Measurements from ENCODE around the gene SEC14L1. TPM values are rescaled to one million over a fixed set of nuclear protein-coding genes. Genes with fewer than 3 reads are reported as not detected.
"Not testable (repeated sequence)": the region's sequence is repeated elsewhere in the genome, so short reads cannot be mapped to it uniquely, and the experiment has no call there.

Gene SEC14L1
- total RNA-seq, 4 donors from 2014 or later: 18.2 to 187 (median 46.5) TPM

- Histone ChIP-seq H3K36me3 (peaks cover 0 to 28% (median 0%) of the 10 kb centered on the region in 3 donors), H3K4me3 (no peak overlapping the region), H3K27me3 (no peaks in the 10 kb centered on the region), H3K27ac (peak overlapping the region in 3 of 4 donors; percentile 28 to 44 (median 42)), H3K4me1 (peaks cover 0 to 33% (median 10%) of the 10 kb centered on the region in 4 donors), H3K9me3 (no peaks in the 10 kb centered on the region)
- no peak for TF ChIP-seq CTCF (IDR thresholded peaks at IDR 0.05)
- no peak for DNase-seq
These were observed 8.3 kb downstream of the SEC14L1 start for GRCh38 chr17:77148940-77149510.

- Histone ChIP-seq H3K4me1 (peaks cover 0 to 29% (median 10%) of the 10 kb centered on the region in 4 donors), H3K9me3 (no peaks in the 10 kb centered on the region), H3K36me3 (peaks cover 0 to 22% (median 0%) of the 10 kb centered on the region in 3 donors), H3K27ac (no peak overlapping the region), H3K4me3 (no peak overlapping the region), H3K27me3 (no peaks in the 10 kb centered on the region)
- TF ChIP-seq CTCF (IDR thresholded peaks at IDR 0.05) (no peak), POLR2A (IDR thresholded peaks at IDR 0.05) (no peak)
- no peak for DNase-seq
These were observed 9.4 kb downstream of the SEC14L1 start for GRCh38 chr17:77150196-77150595.

- peaks cover 0 to 24% (median 4%) of the 10 kb centered on the region in 4 donors for H3K4me1 ChIP-seq
- no peaks in the 10 kb centered on the region for H3K27me3 ChIP-seq
- no peak for DNase-seq
- no peak overlapping the region for H3K27ac ChIP-seq
- TF ChIP-seq CTCF (IDR thresholded peaks at IDR 0.05): no peak
- no peak for TF ChIP-seq POLR2A (IDR thresholded peaks at IDR 0.05)
- H3K9me3 ChIP-seq: no peaks in the 10 kb centered on the region
- H3K4me3 ChIP-seq: no peak overlapping the region
- H3K36me3 ChIP-seq: peaks cover 0 to 22% (median 0%) of the 10 kb centered on the region in 3 donors
These were observed 10.4 kb downstream of the SEC14L1 start for GRCh38 chr17:77151186-77151585.

- not testable (repeated sequence) for H3K9me3 ChIP-seq, H3K27ac ChIP-seq, H3K4me3 ChIP-seq, H3K27me3 ChIP-seq, DNase-seq
- peaks cover 0 to 23% (median 0%) of the 10 kb centered on the region in 4 donors for H3K4me1 ChIP-seq
- H3K36me3 ChIP-seq: peaks cover 0 to 22% (median 0%) of the 10 kb centered on the region in 3 donors
These were observed 11.3 kb downstream of the SEC14L1 start for GRCh38 chr17:77152056-77152455.

DNA sequence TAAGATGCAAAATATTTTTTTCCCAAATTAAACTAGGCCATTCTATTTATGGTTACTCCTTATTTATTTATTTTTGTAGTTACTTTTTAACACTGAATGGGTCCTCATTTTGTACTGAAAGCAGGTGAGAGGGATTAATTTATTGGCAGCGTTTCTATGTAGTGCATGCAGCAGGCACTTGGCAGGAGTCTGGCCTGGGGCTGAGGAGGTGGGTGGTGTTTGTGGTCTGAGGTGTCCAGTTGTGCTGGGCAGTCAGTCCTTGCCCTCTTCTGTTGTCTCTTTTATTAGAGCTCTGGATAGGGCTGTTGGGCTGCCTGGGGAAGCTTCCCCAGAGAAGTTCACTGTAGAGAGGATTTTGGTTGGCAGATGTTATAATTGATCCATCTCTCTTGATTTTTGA is 12.7 kb downstream of the SEC14L1 start:
- DNase-seq: no peak
- Histone ChIP-seq H3K4me3 (no peak overlapping the region), H3K27ac (no peak overlapping the region), H3K4me1 (peaks cover 0 to 19% (median 0%) of the 10 kb centered on the region in 4 donors), H3K9me3 (no peaks in the 10 kb centered on the region), H3K36me3 (peaks cover 0 to 10% (median 0%) of the 10 kb centered on the region in 3 donors), H3K27me3 (no peaks in the 10 kb centered on the region)
- no peak for TF ChIP-seq CTCF (IDR thresholded peaks at IDR 0.05)
- no peak for TF ChIP-seq POLR2A (IDR thresholded peaks at IDR 0.05)

DNA sequence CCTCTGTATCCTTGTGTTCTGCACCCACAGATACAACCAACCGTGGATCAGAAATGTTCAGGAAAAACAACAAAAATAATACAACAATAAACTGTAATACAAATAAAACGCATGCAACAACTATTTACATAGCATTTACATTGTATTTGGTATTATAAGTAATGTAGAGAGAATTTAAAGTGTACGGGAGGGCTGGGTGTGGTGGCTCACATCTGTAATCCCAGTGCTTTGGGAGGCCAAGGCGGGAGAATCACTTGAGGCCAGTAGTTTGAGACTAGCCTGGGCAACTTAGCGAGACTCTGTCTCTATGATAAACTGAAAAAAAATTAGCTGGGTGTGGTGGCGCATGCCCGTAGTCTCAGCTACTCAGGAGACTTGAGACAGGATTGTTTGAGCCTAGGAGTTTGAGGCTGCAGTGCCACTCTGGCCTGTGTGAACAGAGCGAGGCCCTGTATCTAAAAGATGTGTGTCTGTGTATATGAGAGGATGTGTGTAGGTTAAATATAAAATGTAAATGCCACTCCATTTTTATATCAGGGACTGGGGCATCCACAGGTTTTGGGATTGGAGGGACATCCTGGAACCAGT is 13.3 kb downstream of the SEC14L1 start:
- Histone ChIP-seq H3K4me1 (peaks cover 0 to 17% (median 0%) of the 10 kb centered on the region in 4 donors), H3K4me3 (no peak overlapping the region), H3K27ac (no peak overlapping the region), H3K36me3 (peaks cover 0 to 8% (median 0%) of the 10 kb centered on the region in 3 donors), H3K9me3 (no peaks in the 10 kb centered on the region), H3K27me3 (no peaks in the 10 kb centered on the region)
- TF ChIP-seq CTCF (IDR thresholded peaks at IDR 0.05): no peak
- TF ChIP-seq POLR2A (IDR thresholded peaks at IDR 0.05): no peak
- no peak for DNase-seq
